CD4-positive, alpha-beta memory T cell (primary cell): ENCODE results near the gene AP3D1. TPM values are rescaled to one million over a fixed set of nuclear protein-coding genes. Genes with fewer than 3 reads are reported as not detected.

Source experiments
- CTCF ChIA-PET: fragments of 350-600 bp; sonication (Branson Sonifier 250); formaldehyde crosslinking; loops from one replicate; lab custom pipeline; 2021; ENCODE audit warnings: inconsistent platforms; ENCODE audit not compliant: partially characterized antibody; lab: Charles Lee
- POLR2A ChIA-PET: fragments of 350-600 bp; sonication (Branson Sonifier 250); formaldehyde crosslinking; loops from one replicate; lab custom pipeline; 2021; ENCODE audit not compliant: partially characterized antibody; lab: Charles Lee
- DNase-seq, 5 donors: peaks; one replicate each; pipeline versions ENCODE4 v3.0.0 to v3.0.0-alpha.2; 2020 to 2022; ENCODE audit warnings: mixed read lengths in 1 of 5
- H3K27ac ChIP-seq: one replicate; pipeline ENCODE4 v1.7.0; 2013; ENCODE audit warnings: low read depth, low read length
- H3K27me3 ChIP-seq: 2 replicates; pipeline ENCODE4 v1.7.0; 2013; ENCODE audit warnings: mild to moderate bottlenecking, low read length, moderate library complexity; ENCODE audit not compliant: insufficient read depth
- H3K36me3 ChIP-seq: 2 replicates; pipeline ENCODE4 v1.7.0; 2013; ENCODE audit warnings: mild to moderate bottlenecking, low read length, moderate library complexity; ENCODE audit not compliant: insufficient read depth
- H3K4me1 ChIP-seq: 2 replicates; pipeline ENCODE4 v1.7.0; 2013; ENCODE audit warnings: mild to moderate bottlenecking, low read length, moderate library complexity; ENCODE audit not compliant: insufficient read depth
- H3K4me3 ChIP-seq, 2 donors: one replicate each; pipeline ENCODE4 v1.7.0; 2013; ENCODE audit warnings: low read length in 2 of 2, mild to moderate bottlenecking in 1 of 2
- H3K9me3 ChIP-seq, 2 donors: one replicate each; pipeline ENCODE4 v1.7.0; 2013; ENCODE audit warnings: low read length in 2 of 2, control low read depth in 1 of 2; ENCODE audit not compliant: control insufficient read depth in 1 of 2
- H3K27ac Mint-ChIP-seq, 7 donors: one replicate each; pipeline ENCODE4 v1.8.0; 2020 to 2021; ENCODE audit warnings: mixed read lengths in 7 of 7, mild to moderate bottlenecking in 6 of 7, inconsistent platforms in 3 of 7, moderate library complexity in 3 of 7
- H3K27me3 Mint-ChIP-seq, 2 donors: one replicate each; pipeline ENCODE4 v1.8.0; 2020 to 2021; ENCODE audit warnings: mixed read lengths in 2 of 2
- H3K36me3 Mint-ChIP-seq, 2 donors: one replicate each; pipeline ENCODE4 v1.8.0; 2020 to 2021; ENCODE audit warnings: mixed read lengths in 2 of 2, inconsistent platforms in 1 of 2, mild to moderate bottlenecking in 1 of 2
- H3K4me1 Mint-ChIP-seq, 4 donors: one replicate each; pipeline ENCODE4 v1.8.0; 2020 to 2021; ENCODE audit warnings: mixed read lengths in 4 of 4, mild to moderate bottlenecking in 1 of 4
- H3K4me3 Mint-ChIP-seq, 8 donors: one replicate each; pipeline ENCODE4 v1.8.0; 2020 to 2021; ENCODE audit warnings: mixed read lengths in 8 of 8, mild to moderate bottlenecking in 7 of 8, moderate library complexity in 6 of 8, inconsistent platforms in 3 of 8
- H3K9me3 Mint-ChIP-seq, 8 donors: one replicate each; pipeline ENCODE4 v1.8.0; 2020 to 2021; ENCODE audit warnings: mixed read lengths in 8 of 8, mild to moderate bottlenecking in 5 of 8, inconsistent platforms in 3 of 8, moderate library complexity in 1 of 8
- intact Hi-C: fragments of 100-400 bp; cut with micrococcal nuclease; formaldehyde crosslinking; loops from one replicate; pipeline ENCODE4 v1.15.1; 2023
- polyA plus RNA-seq, 2 donors: library from polyadenylated mRNA; unstranded; fragments of 300-500 nt; fragmentation: Illumina TruSeq; gene quantifications; one replicate each; pipeline ENCODE4 v1.2.3, GENCODE V29; 2021
- total RNA-seq, 2 experiments: library from RNA; stranded (reverse); gene quantifications; one replicate each; pipeline ENCODE4 v1.2.3, GENCODE V29; 2021

Gene AP3D1
- total and polyA plus RNA-seq, 4 experiments from 2014 or later = 6.7 to 87.2 (median 69.8) TPM

DNA sequence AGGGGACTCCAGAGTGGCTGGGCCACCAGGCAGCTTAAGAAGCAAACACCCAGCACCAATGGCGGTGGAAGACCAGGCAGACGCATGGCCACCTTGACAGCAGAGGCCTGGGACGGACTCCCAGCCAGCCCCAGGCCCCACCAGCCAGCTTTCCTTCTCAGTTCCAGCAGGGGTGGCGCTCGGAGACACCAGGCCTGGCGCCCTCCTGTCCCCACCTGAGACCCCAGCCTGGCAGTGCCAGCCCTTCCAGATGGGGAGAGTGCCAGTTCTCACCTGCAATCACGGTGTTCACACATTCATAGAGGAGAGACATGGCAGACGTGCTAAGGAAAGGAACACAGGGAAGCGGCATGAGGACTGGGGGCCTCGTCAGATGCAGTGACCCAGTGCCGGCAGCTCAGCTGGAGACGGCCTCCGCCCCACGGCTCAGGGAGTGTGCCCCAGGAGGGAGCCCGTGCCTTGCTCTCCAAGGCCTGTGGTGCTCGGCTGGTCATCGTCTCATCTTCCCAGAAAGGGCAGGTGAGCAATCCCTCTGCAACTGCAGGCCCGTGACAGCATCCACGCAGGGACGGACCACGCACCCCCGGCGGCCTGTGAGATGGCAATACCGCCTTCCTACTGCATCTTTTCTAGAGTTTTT, 24.4 kb downstream of the AP3D1 start:
- peaks cover 6 to 39% of the 10 kb centered on the region in 2 donors for H3K36me3 Mint-ChIP-seq
- peaks cover 40% of the 10 kb centered on the region for H3K36me3 ChIP-seq

DNA sequence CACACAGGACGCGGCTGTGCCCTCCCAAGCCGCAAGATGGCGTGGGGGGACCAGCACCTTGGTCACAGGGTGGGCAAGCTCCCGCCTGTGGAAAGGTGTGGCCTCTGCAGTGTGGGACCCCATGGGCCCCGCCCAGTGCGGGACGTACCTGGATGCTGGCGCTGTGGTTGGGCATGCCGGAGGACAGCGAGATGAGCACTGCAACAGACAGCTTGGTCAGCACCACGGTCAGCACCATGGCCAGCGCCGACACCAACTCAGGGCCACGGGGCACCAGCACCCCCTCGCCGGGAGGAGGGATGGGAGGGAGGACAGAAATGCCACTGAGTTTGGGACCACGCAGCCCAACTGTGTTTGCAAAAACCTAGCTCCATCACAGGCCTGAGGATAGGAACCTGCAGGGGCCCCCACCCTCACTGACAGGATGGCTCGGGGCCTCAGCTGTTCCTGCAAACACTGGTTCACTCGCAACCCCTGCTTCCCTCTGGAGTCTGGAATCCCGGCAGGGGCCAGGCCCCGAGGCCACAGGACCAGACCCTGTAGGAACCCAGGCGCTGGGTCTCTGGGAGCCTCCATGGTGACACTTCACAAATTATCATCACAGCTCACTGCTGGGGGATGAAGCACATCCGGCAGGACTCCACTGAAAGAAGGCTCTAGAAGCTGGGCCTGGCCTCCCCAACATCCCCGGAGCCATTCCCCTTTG, 27.5 kb downstream of the AP3D1 start:
- Histone ChIP-seq H3K27me3 (no peaks in the 10 kb centered on the region), H3K27ac (no peak overlapping the region), H3K4me1 (no peaks in the 10 kb centered on the region), H3K36me3 (peaks cover 50% of the 10 kb centered on the region), H3K4me3 (no peak overlapping the region), H3K9me3 (no peaks in the 10 kb centered on the region)
- Mint-ChIP-seq H3K36me3 (peaks cover 12 to 50% of the 10 kb centered on the region in 2 donors), H3K27me3 (no peaks in the 10 kb centered on the region), H3K4me1 (peaks cover 0 to under 1% (median 0%) of the 10 kb centered on the region in 4 donors), H3K27ac (no peak overlapping the region), H3K4me3 (no peak overlapping the region), H3K9me3 (no peaks in the 10 kb centered on the region)
- CTCF ChIA-PET = no interaction called here
- POLR2A ChIA-PET = interaction anchor here (0.7 to 1.2 kb wide), 3 partner anchors 9 to 40 kb away, joined by 3 to 5 read pairs (median 3); no protein-coding TSS in a partner anchor
- DNase-seq = no peak
- intact Hi-C loops = no loop called here

More for the DNA sequence above, 24.4 kb downstream of the AP3D1 start:
- ChIA-PET CTCF (no interaction called here), POLR2A (no interaction called here)
- Histone ChIP-seq H3K4me1 (no peaks in the 10 kb centered on the region), H3K27me3 (no peaks in the 10 kb centered on the region), H3K27ac (no peak overlapping the region), H3K4me3 (no peak overlapping the region), H3K9me3 (no peaks in the 10 kb centered on the region)
- Mint-ChIP-seq H3K4me1 (no peaks in the 10 kb centered on the region), H3K27ac (no peak overlapping the region), H3K27me3 (no peaks in the 10 kb centered on the region), H3K9me3 (no peaks in the 10 kb centered on the region), H3K4me3 (no peak overlapping the region)
- intact Hi-C loops = no loop called here
- DNase-seq = no peak

DNA sequence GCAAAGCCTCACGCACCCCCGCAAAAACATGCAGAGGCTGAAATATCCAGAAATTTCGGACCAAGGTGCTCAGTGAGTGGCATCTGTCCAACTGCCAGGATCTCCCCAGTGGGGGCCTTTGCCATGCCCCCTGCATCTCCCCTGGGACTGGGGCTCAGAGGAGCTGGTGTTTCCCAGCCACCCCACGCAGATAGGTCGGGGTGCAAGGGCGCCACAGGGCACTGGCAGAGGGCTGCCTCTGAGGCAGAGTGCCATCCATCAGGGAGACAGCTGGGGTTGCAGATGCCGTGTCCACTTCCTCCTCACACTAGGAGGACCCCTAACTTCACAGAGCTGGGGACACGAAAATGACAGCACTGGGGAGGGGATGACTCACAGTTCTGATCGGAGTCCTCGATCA, 28.4 kb downstream of the AP3D1 start:
- DNase-seq = no peak
- intact Hi-C loops = no loop called here
- peaks cover 0 to 1% (median 0%) of the 10 kb centered on the region in 4 donors for H3K4me1 Mint-ChIP-seq
- no peak overlapping the region for H3K4me3 Mint-ChIP-seq
- Histone ChIP-seq H3K4me3 (no peak overlapping the region), H3K27ac (no peak overlapping the region), H3K36me3 (peaks cover 54% of the 10 kb centered on the region), H3K4me1 (no peaks in the 10 kb centered on the region), H3K27me3 (no peaks in the 10 kb centered on the region), H3K9me3 (no peaks in the 10 kb centered on the region)
- no peaks in the 10 kb centered on the region for H3K9me3 Mint-ChIP-seq
- peaks cover 15 to 54% of the 10 kb centered on the region in 2 donors for H3K36me3 Mint-ChIP-seq
- CTCF ChIA-PET = no interaction called here
- POLR2A ChIA-PET = interaction anchor here (1.0 to 1.2 kb wide), 2 partner anchors 35 to 39 kb away, joined by 3 read pairs; no protein-coding TSS in a partner anchor
- H3K27ac Mint-ChIP-seq = no peak overlapping the region
- no peaks in the 10 kb centered on the region for H3K27me3 Mint-ChIP-seq

DNA sequence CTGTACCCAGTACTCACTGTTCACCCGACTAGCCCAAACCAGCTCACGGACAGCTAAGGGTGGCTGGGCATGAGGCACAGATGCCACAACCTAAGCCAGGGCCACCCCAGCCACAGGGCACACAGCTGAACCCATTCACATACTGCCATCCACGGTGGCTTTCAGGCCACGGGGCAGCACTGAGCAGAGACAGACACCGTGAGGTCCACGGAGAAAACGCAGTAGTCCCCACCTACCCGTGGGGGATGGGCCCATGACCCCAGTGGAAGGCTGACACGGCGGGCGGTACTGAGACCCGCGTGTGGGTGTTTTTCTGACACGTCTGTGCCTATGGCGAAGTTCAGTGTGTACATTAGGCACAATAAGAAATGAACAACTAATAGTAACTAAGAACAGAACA, 29.1 kb downstream of the AP3D1 start:
- Mint-ChIP-seq H3K36me3 (peaks cover 15 to 50% of the 10 kb centered on the region in 2 donors), H3K27me3 (no peaks in the 10 kb centered on the region), H3K4me3 (no peak overlapping the region), H3K9me3 (no peaks in the 10 kb centered on the region), H3K27ac (peak overlapping the region in 1 of 7 donors; percentile 50), H3K4me1 (peaks cover 0 to 1% (median 0%) of the 10 kb centered on the region in 4 donors)
- Histone ChIP-seq H3K27ac (no peak overlapping the region), H3K9me3 (no peaks in the 10 kb centered on the region), H3K4me3 (no peak overlapping the region), H3K4me1 (no peaks in the 10 kb centered on the region), H3K36me3 (peaks cover 56% of the 10 kb centered on the region), H3K27me3 (no peaks in the 10 kb centered on the region)
- DNase-seq = no peak
- POLR2A ChIA-PET = no interaction called here
- intact Hi-C loops = no loop called here
- CTCF ChIA-PET = no interaction called here

DNA sequence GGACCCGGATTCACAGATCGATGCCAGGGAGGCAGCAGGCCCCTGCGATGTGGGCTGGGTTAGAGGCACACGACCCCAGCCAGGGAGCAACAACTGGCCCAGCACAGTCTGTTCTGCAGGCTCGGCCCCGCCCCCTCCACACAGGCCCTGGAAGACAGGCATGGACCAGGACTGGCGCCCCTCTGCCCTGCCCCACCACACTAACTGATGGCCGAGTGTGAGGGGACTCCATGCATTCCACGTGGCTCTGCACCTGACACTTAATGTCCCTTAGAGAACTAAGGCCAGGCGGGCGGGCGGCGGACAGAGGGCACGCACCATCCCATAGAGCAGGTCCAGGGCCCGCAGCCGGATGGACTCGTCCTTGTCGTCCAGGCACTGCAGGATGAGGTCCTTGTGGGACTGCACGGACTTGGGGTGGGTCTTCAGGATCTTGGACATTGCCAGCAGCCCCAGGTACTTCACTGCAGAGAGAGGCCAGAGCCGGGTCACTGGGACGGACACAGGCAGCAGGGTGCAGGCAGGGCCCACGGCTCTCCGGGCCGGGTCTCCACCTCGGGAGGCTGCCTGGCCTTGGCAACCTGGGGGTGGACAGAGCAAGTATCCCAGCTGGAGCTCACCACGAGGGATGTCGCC, 29.8 kb downstream of the AP3D1 start:
- intact Hi-C loops = no loop called here
- peaks cover 57% of the 10 kb centered on the region for H3K36me3 ChIP-seq
- CTCF ChIA-PET = no interaction called here
- H3K27me3 Mint-ChIP-seq = no peaks in the 10 kb centered on the region
- H3K4me3 ChIP-seq = no peak overlapping the region
- no peak overlapping the region for H3K4me3 Mint-ChIP-seq
- no peak for DNase-seq
- no peaks in the 10 kb centered on the region for H3K4me1 ChIP-seq
- POLR2A ChIA-PET = no interaction called here
- H3K27ac Mint-ChIP-seq = no peak overlapping the region
- H3K4me1 Mint-ChIP-seq = peaks cover 0 to 1% (median 0%) of the 10 kb centered on the region in 4 donors
- no peaks in the 10 kb centered on the region for H3K9me3 Mint-ChIP-seq
- H3K36me3 Mint-ChIP-seq = peaks cover 15 to 48% of the 10 kb centered on the region in 2 donors
- no peaks in the 10 kb centered on the region for H3K9me3 ChIP-seq
- no peaks in the 10 kb centered on the region for H3K27me3 ChIP-seq
- H3K27ac ChIP-seq = no peak overlapping the region

DNA sequence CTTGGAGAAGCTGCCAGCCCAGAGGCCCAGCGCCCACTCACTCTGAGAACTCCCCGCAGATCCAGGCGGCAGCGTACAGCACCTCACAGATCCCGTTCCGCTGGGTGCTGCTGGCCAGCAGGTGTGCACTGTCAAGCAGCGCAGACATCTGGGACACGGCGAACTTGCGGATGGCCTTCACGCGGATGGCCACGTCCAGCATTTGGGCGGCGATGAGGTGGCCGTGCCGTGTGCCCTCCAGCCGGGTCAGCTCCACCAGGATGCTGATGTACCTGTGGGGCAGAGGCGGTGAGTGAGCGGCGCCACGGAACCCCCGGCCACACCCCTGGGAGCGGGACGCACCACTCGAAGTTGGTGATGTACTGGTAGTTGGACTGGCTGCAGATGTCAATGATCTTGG, 30.5 kb downstream of the AP3D1 start:
- Histone ChIP-seq H3K4me1 (no peaks in the 10 kb centered on the region), H3K27ac (no peak overlapping the region), H3K4me3 (no peak overlapping the region), H3K9me3 (no peaks in the 10 kb centered on the region), H3K27me3 (no peaks in the 10 kb centered on the region), H3K36me3 (peaks cover 64% of the 10 kb centered on the region)
- Mint-ChIP-seq H3K4me1 (peaks cover 0 to 1% (median 0%) of the 10 kb centered on the region in 4 donors), H3K27ac (no peak overlapping the region), H3K36me3 (peaks cover 15 to 44% of the 10 kb centered on the region in 2 donors), H3K4me3 (no peak overlapping the region), H3K27me3 (no peaks in the 10 kb centered on the region), H3K9me3 (no peaks in the 10 kb centered on the region)
- CTCF ChIA-PET = no interaction called here
- intact Hi-C loops = no loop called here
- POLR2A ChIA-PET = no interaction called here
- no peak for DNase-seq
